ENCODE results near the gene MUC7.

MUC7 gene

DNA sequence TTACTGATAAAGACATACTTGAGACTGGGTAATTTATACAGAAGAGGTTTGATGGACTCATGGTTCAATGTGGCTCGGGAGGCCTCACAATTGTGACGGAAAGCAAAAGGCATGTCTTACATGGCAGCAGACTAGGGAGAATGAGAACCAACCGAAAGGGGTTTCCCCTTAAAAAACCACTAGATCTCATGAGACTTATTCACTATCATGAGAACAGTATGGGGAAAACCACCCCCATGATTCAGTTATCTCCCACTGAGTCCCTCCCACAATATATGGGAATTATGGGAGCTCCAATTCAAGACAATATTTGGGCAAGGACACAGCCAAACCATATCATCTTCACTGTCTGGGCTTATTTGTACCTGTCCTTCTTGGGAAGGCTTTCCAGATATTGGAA lies 22.8 kb upstream of the MUC7 start:
- TF ChIP-seq POLR2AphosphoS5 (IDR thresholded peaks at IDR 0.05; ENCODE audit: low read depth, low read length) (no peak), REST (IDR thresholded peaks at IDR 0.05; ENCODE audit: insufficient read depth in 1 of 2, low read depth in 2 of 2, low read length in 2 of 2) (no peak), TAF1 (IDR thresholded peaks at IDR 0.05; ENCODE audit: borderline replicate concordance, insufficient read depth, low read length) (no peak), FOXP2 (optimal IDR thresholded peaks at IDR 0.05; ENCODE audit: borderline replicate concordance, extremely low read depth, extremely low read length, insufficient read depth) (no peak)

DNA sequence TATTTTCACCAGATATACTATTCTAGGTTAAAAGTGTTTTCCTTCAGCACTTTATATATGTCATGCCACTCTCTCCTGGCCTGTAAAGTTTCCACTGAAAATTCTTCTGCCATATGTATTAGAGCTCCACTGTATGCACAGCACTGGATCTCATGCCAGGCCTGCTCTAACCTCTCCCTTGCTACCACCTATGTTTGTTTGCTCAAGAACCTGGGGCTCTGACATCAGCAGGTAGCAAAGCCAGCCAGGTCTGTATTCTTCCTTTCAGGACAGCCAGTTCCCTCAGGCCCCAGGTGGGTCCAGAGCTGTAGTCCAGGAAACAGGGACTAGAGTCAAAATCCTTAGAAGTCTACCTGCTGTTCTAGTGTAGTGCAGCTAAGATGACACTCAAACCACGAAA lies 19.1 kb upstream of the MUC7 start:
- TF ChIP-seq POLR2AphosphoS5 (IDR thresholded peaks at IDR 0.05; ENCODE audit: low read depth, low read length) (no peak), TAF1 (IDR thresholded peaks at IDR 0.05; ENCODE audit: borderline replicate concordance, insufficient read depth, low read length) (no peak), FOXP2 (optimal IDR thresholded peaks at IDR 0.05; ENCODE audit: borderline replicate concordance, extremely low read depth, extremely low read length, insufficient read depth) (no peak), REST (IDR thresholded peaks at IDR 0.05; ENCODE audit: insufficient read depth in 1 of 2, low read depth in 2 of 2, low read length in 2 of 2) (no peak)

DNA sequence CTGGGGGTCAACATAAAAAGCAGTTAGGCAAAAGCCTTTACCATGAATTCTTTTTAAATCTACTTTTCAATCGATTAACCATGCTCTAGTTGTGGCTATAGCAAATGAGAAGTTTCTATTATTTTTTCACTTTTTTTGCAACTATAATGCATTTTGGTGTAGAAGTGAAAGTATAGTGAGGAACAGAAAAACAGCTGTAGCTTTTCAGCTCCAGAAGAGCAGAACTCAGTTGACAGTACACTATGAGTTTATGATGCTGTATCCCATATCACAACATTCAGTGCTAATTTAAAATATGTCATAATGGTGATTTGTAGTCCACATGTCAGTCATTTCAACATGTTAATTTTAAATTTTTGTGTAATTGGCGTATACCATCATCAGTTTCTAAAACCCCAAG lies 8.7 kb upstream of the MUC7 start:
- TF ChIP-seq TAF1 (IDR thresholded peaks at IDR 0.05; ENCODE audit: borderline replicate concordance, insufficient read depth, low read length) (no peak), FOXP2 (optimal IDR thresholded peaks at IDR 0.05; ENCODE audit: borderline replicate concordance, extremely low read depth, extremely low read length, insufficient read depth) (no peak), REST (IDR thresholded peaks at IDR 0.05; ENCODE audit: insufficient read depth in 1 of 2, low read depth in 2 of 2, low read length in 2 of 2) (no peak), SIN3A (IDR thresholded peaks at IDR 0.05; ENCODE audit: borderline replicate concordance, insufficient read depth, low read length) (no peak)

- no peak for TF ChIP-seq TAF1 (IDR thresholded peaks at IDR 0.05; ENCODE audit: borderline replicate concordance, insufficient read depth, low read length)
- TF ChIP-seq REST (IDR thresholded peaks at IDR 0.05; ENCODE audit: insufficient read depth in 1 of 2, low read depth in 2 of 2, low read length in 2 of 2): no peak
- TF ChIP-seq POLR2AphosphoS5 (IDR thresholded peaks at IDR 0.05; ENCODE audit: low read depth, low read length): no peak
- TF ChIP-seq SIN3A (IDR thresholded peaks at IDR 0.05; ENCODE audit: borderline replicate concordance, insufficient read depth, low read length): no peak
- TF ChIP-seq FOXP2 (optimal IDR thresholded peaks at IDR 0.05; ENCODE audit: borderline replicate concordance, extremely low read depth, extremely low read length, insufficient read depth): no peak
These were observed 1.7 kb downstream of the MUC7 start for GRCh38 chr4:70473679-70474078.

DNA sequence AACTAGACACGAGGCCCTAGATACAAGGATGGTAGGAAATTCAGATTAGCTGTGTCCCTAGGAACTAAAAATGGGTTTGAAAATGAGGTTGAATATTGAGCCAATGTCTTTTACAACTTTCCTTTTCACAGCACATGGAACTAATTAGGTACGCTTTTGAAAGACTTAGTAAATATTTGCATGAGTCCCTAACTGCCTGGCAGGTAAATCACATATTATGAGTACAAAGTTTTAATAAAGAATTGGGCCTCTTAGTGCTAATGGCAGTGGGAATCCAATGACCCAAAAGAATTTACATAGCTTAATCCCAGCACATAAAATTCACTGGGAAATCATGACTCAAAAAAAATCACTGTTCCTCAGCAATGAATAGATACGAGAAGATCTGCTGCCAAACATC lies 16.8 kb downstream of the MUC7 start:
- no peak for TF ChIP-seq SIN3A (IDR thresholded peaks at IDR 0.05; ENCODE audit: borderline replicate concordance, insufficient read depth, low read length)
- TF ChIP-seq TAF1 (IDR thresholded peaks at IDR 0.05; ENCODE audit: borderline replicate concordance, insufficient read depth, low read length): no peak
- TF ChIP-seq REST (IDR thresholded peaks at IDR 0.05; ENCODE audit: insufficient read depth in 1 of 2, low read depth in 2 of 2, low read length in 2 of 2): no peak
- TF ChIP-seq POLR2AphosphoS5 (IDR thresholded peaks at IDR 0.05; ENCODE audit: low read depth, low read length): no peak
- TF ChIP-seq FOXP2 (optimal IDR thresholded peaks at IDR 0.05; ENCODE audit: borderline replicate concordance, extremely low read depth, extremely low read length, insufficient read depth): no peak
